Neuronal stem cell (in vitro differentiated cells): Measurements from ENCODE around the gene DPEP1.
A peak's percentile ranks its signal among the peaks of the same experiment; 100 is the strongest.

ENCODE experiments used
- DNase-seq: peaks from one replicate; pipeline ENCODE4 v3.0.0-alpha.2; 2013; ENCODE audit warnings: low spot score
- H2AFZ ChIP-seq: one replicate; pipeline ENCODE4 v1.6.1; 2013; ENCODE audit warnings: mild to moderate bottlenecking, low read length, inconsistent platforms
- H2AK5ac ChIP-seq: 2 replicates; pipeline ENCODE4 v1.6.1; 2013; ENCODE audit warnings: low read depth, mild to moderate bottlenecking, inconsistent platforms, low read length, moderate library complexity, mixed read lengths
- H2BK120ac ChIP-seq: 2 replicates; pipeline ENCODE4 v1.6.1; 2013; ENCODE audit warnings: low read depth, mild to moderate bottlenecking, inconsistent platforms, low read length, moderate library complexity, mixed read lengths
- H2BK12ac ChIP-seq: one replicate; pipeline ENCODE4 v1.6.1; 2013; ENCODE audit warnings: low read length, inconsistent platforms
- H2BK15ac ChIP-seq: 2 replicates; pipeline ENCODE4 v1.6.1; 2013; ENCODE audit warnings: mild to moderate bottlenecking, low read length, inconsistent platforms, mixed read lengths
- H2BK5ac ChIP-seq: one replicate; pipeline ENCODE4 v1.6.1; 2013; ENCODE audit warnings: inconsistent platforms, mild to moderate bottlenecking, low read length, moderate library complexity
- H3K14ac ChIP-seq: one replicate; pipeline ENCODE4 v1.6.1; 2013; ENCODE audit warnings: low read length, inconsistent platforms
- H3K18ac ChIP-seq: 2 replicates; pipeline ENCODE4 v1.6.1; 2013; ENCODE audit warnings: low read length, inconsistent platforms
- H3K23ac ChIP-seq: 2 replicates; pipeline ENCODE4 v1.6.1; 2013; ENCODE audit warnings: low read depth, mild to moderate bottlenecking, mixed read lengths, low read length, inconsistent platforms; ENCODE audit not compliant: poor library complexity
- H3K27ac ChIP-seq: replicated peaks from 3 replicates; pipeline ENCODE4 v1.5.1; 2013; ENCODE audit warnings: low read length, inconsistent platforms
- H3K27me3 ChIP-seq, 3 experiments: 2 replicates each; pipeline ENCODE4 v1.6.1; 2013; ENCODE audit warnings: low read length in 3 of 3, mild to moderate bottlenecking in 2 of 3, inconsistent platforms in 1 of 3, low read depth in 1 of 3, mixed read lengths in 1 of 3, moderate library complexity in 1 of 3; ENCODE audit not compliant: control insufficient read depth in 3 of 3, insufficient read depth in 3 of 3
- H3K36me3 ChIP-seq, 2 donors: replicated peaks in 1 of 2; 2 replicates each; pipeline ENCODE4 v1.6.1; 2013; ENCODE audit warnings: low read length in 2 of 2; ENCODE audit not compliant: control insufficient read depth in 2 of 2, insufficient read depth in 2 of 2
- H3K4ac ChIP-seq: 2 replicates; pipeline ENCODE4 v1.6.1; 2013; ENCODE audit warnings: inconsistent platforms, mild to moderate bottlenecking, low read length, moderate library complexity
- H3K4me1 ChIP-seq, 2 donors: 1 replicate in 1 of 2; 2 replicates in 1 of 2; pipeline ENCODE4 v1.6.1; 2013; ENCODE audit warnings: low read length in 2 of 2, low read depth in 1 of 2; ENCODE audit not compliant: control insufficient read depth in 2 of 2, insufficient read depth in 1 of 2
- H3K4me2 ChIP-seq: one replicate; pipeline ENCODE4 v1.6.1; 2013; ENCODE audit warnings: mild to moderate bottlenecking, low read length, inconsistent platforms; ENCODE audit not compliant: insufficient read depth, poor library complexity, severe bottlenecking
- H3K4me3 ChIP-seq, 2 donors: 2 replicates each; pipeline ENCODE4 v1.5.1; 2013; ENCODE audit warnings: low read length in 2 of 2, mild to moderate bottlenecking in 2 of 2, inconsistent platforms in 1 of 2, moderate library complexity in 1 of 2
- H3K79me1 ChIP-seq: one replicate; pipeline ENCODE4 v1.6.1; 2013; ENCODE audit warnings: low read depth, mild to moderate bottlenecking, inconsistent platforms, low read length, moderate library complexity
- H3K9ac ChIP-seq: one replicate; pipeline ENCODE4 v1.6.1; 2013; ENCODE audit warnings: mild to moderate bottlenecking, low read depth, low read length, inconsistent platforms; ENCODE audit not compliant: poor library complexity
- H3K9me3 ChIP-seq, 2 donors: replicated peaks in 1 of 2; 2 replicates each; pipeline versions ENCODE3 to v1.6.1; 2013; ENCODE audit warnings: low read length in 2 of 2, mild to moderate bottlenecking in 2 of 2, inconsistent platforms in 1 of 2, low read depth in 1 of 2, mixed read lengths in 1 of 2, moderate library complexity in 1 of 2; ENCODE audit not compliant: control insufficient read depth in 2 of 2, insufficient read depth in 1 of 2
- H4K8ac ChIP-seq: one replicate; pipeline ENCODE4 v1.6.1; 2013; ENCODE audit warnings: low read depth, mild to moderate bottlenecking, inconsistent platforms, low read length, moderate library complexity
- H4K91ac ChIP-seq: one replicate; pipeline ENCODE4 v1.6.1; 2013; ENCODE audit warnings: low read length, low read depth, mild to moderate bottlenecking, inconsistent platforms; ENCODE audit not compliant: poor library complexity
- WGBS, 2 donors: extraction: QIAGEN DNeasy Blood & Tissue Kit; methylation state at CpG; one replicate each; pipeline ENCODE4 v1.1.7; 2013; ENCODE audit warnings: missing lambda C conversion rate in 2 of 2, mixed read lengths in 1 of 2; ENCODE audit not compliant: insufficient read length in 2 of 2, insufficient replicate concordance in 1 of 2; ENCODE audit errors: extremely low coverage in 2 of 2; 5-methylcytosine and 5-hydroxymethylcytosine counted together

Gene DPEP1

DNA sequence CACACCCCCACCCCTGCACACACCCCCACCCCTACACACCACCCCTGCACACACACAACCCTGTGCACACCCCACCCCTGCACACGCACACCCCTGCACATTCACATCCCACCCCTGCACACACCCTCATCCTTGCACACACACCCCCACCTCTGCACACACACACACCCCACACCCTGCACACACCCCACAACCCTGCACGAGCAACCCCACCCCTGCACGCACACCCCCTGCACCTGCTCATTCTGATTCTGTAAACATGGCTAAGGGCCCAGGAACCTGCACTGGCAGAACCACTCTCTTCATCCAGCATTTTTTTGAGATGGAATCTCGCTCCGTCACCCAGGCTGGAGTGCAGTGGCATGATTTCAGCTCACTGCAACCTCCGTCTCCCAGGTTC is 25.9 kb downstream of the DPEP1 start:
- Histone ChIP-seq H3K9me3 (no peaks in the 10 kb centered on the region), H3K4me1 (peaks cover 4 to 7% of the 10 kb centered on the region in 2 donors), H3K23ac (no peak overlapping the region), H2BK12ac (no peak overlapping the region), H3K36me3 (peaks cover 1 to 6% of the 10 kb centered on the region in 2 donors), H3K14ac (no peak overlapping the region), H3K79me1 (peaks cover 1% of the 10 kb centered on the region), H3K9ac (no peak overlapping the region), H3K27ac (no peak overlapping the region), H2AFZ (no peak overlapping the region), H4K8ac (no peak overlapping the region), H3K4me2 (no peak overlapping the region), H4K91ac (no peak overlapping the region), H3K27me3 (peaks cover 0 to 13% (median 3%) of the 10 kb centered on the region in 3 experiments), H2BK15ac (no peak overlapping the region), H3K4me3 (no peak overlapping the region), H2AK5ac (no peak overlapping the region), H3K4ac (no peak overlapping the region), H3K18ac (no peak overlapping the region), H2BK5ac (no peak overlapping the region), H2BK120ac (no peak overlapping the region)
- WGBS, 2 donors, result no CpG with 5 or more reads among the region's 6 CpGs
- DNase-seq, result no peak

DNA sequence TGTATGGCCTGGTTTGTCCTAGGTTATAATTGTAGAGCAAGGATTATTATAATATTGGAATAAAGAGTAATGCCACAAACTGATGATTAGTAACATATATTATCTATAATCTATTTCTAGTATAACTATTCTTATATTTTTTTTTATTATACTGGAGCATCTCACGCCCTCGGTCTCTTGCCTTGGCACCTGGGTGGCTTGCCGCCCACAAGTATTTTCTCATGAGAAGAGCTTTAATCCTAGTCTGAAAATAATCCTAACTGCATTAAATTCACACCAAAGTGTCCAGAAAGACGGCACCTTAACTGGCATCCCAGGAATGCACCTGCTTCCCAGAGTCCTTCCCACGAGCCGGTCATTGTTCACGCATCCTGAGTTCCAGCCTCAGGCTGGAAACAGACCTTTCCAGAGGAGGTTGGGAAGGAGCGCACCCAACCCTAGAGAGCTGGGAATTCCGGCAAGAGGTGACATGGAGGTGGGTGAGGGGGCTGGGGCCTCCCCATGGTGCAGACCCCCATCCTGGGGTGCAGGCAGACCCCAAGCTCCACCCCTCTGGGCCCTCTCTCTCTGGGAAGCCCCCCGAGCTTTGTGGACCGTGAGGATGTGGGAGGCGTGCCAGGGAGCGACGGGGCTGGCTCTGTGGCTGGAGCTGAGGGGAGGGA is 28.1 kb downstream of the DPEP1 start:
- DNase-seq, result no peak
- Histone ChIP-seq H2BK12ac (no peak overlapping the region), H3K4ac (no peak overlapping the region), H3K27ac (no peak overlapping the region), H4K91ac (no peak overlapping the region), H2BK5ac (no peak overlapping the region), H3K36me3 (peaks cover 18 to 27% of the 10 kb centered on the region in 2 donors), H3K23ac (no peak overlapping the region), H3K9me3 (no peaks in the 10 kb centered on the region), H3K14ac (no peak overlapping the region), H3K4me1 (peaks cover 4 to 7% of the 10 kb centered on the region in 2 donors), H3K4me2 (no peak overlapping the region), H3K79me1 (peaks cover 1% of the 10 kb centered on the region), H3K9ac (peak overlapping the region; percentile 53), H2BK120ac (no peak overlapping the region), H3K27me3 (peaks cover 0 to 3% (median 0%) of the 10 kb centered on the region in 3 experiments), H3K4me3 (no peak overlapping the region), H2BK15ac (no peak overlapping the region), H2AK5ac (no peak overlapping the region), H4K8ac (no peak overlapping the region), H2AFZ (no peak overlapping the region), H3K18ac (no peak overlapping the region)
- no CpG with 5 or more reads among the region's 14 CpGs for WGBS, 2 donors

GRCh38 chr16:89642574-89642973 is 29.1 kb downstream of the DPEP1 start:
- no peak overlapping the region for H3K4ac ChIP-seq
- DNase-seq, result no peak

GRCh38 chr16:89643769-89644300 is 30.4 kb downstream of the DPEP1 start:
- H2BK12ac ChIP-seq, result no peak overlapping the region

More at GRCh38 chr16:89642574-89642973, 29.1 kb downstream of the DPEP1 start:
- H3K9ac ChIP-seq, result peak overlapping the region; percentile 3
- H2AFZ ChIP-seq, result no peak overlapping the region
- no peak overlapping the region for H2BK12ac ChIP-seq
- no peak overlapping the region for H2BK5ac ChIP-seq
- H3K4me2 ChIP-seq, result no peak overlapping the region
- H3K36me3 ChIP-seq, result peaks cover 24 to 34% of the 10 kb centered on the region in 2 donors
- no peaks in the 10 kb centered on the region for H3K9me3 ChIP-seq
- peak overlapping the region; percentile 25 for H3K23ac ChIP-seq
- H2BK15ac ChIP-seq, result no peak overlapping the region
- no CpG with 5 or more reads among the region's 13 CpGs for WGBS, 2 donors
- peaks cover 3% of the 10 kb centered on the region for H3K79me1 ChIP-seq
- no peak overlapping the region for H3K14ac ChIP-seq
- no peak overlapping the region for H3K4me3 ChIP-seq
- peaks cover 4 to 7% of the 10 kb centered on the region in 2 donors for H3K4me1 ChIP-seq
- H4K8ac ChIP-seq, result no peak overlapping the region
- peak overlapping the region; percentile 76 for H3K18ac ChIP-seq
- H4K91ac ChIP-seq, result no peak overlapping the region
- H3K27ac ChIP-seq, result no peak overlapping the region
- peaks cover 0 to 2% (median 0%) of the 10 kb centered on the region in 3 experiments for H3K27me3 ChIP-seq
- H2AK5ac ChIP-seq, result no peak overlapping the region
- no peak overlapping the region for H2BK120ac ChIP-seq

More at GRCh38 chr16:89643769-89644300, 30.4 kb downstream of the DPEP1 start:
- Histone ChIP-seq H3K4me1 (peaks cover 4 to 7% of the 10 kb centered on the region in 2 donors), H3K23ac (peak overlapping the region; percentile 80), H3K18ac (no peak overlapping the region), H4K8ac (no peak overlapping the region), H2AFZ (no peak overlapping the region), H4K91ac (no peak overlapping the region), H2BK5ac (peak overlapping the region; percentile 13), H3K4me2 (no peak overlapping the region), H3K9ac (no peak overlapping the region), H3K9me3 (no peaks in the 10 kb centered on the region), H2BK15ac (no peak overlapping the region), H3K4me3 (no peak overlapping the region), H3K4ac (no peak overlapping the region), H3K79me1 (peaks cover 3% of the 10 kb centered on the region), H2AK5ac (no peak overlapping the region), H3K27ac (no peak overlapping the region), H3K27me3 (no peaks in the 10 kb centered on the region), H2BK120ac (no peak overlapping the region), H3K14ac (no peak overlapping the region), H3K36me3 (peaks cover 26 to 40% of the 10 kb centered on the region in 2 donors)
- DNase-seq, result no peak
- WGBS, 2 donors, result no CpG with 5 or more reads among the region's 14 CpGs
